Measurements from ENCODE around the gene ARHGAP22.

DNA sequence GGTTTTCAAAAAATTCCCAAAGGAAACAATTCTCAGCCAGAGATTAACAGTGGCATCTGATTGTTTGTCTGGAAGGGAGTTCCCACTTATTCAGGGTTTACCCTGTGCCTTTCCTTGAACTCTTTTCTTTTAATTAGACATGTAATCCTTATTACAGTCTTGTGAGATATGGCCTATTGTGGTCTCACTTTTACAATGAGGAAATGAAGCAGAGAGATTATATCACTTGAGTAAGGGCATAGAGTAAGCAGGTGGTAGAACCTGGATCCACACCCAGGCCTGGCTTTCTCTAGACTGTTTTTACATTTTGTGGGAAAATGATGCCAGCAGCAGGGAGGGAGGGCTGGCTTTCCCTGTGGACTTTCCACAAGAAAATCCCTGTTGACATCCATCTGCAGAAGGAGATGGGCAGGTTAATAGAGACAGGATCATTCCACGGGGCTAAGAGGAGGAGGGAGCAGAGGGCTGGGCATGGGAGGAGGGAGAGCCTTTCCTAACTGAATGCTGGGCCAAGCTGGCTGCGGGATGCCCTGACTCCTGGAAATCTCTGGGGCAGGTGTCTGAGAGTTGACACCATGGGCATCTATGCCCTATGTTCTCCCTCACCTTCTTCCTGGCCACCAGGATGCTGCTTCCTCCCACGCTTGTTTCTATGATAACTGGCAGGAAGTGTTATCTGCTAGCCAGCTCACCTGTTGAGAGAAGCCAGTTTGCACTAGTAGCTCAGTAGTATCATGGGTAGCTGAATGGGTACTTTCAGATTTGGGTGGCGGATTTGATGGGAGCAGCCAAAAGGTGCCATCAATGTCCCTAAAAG, 28.7 kb upstream of the ARHGAP22 start:
- TF ChIP-seq, protein P1, sequence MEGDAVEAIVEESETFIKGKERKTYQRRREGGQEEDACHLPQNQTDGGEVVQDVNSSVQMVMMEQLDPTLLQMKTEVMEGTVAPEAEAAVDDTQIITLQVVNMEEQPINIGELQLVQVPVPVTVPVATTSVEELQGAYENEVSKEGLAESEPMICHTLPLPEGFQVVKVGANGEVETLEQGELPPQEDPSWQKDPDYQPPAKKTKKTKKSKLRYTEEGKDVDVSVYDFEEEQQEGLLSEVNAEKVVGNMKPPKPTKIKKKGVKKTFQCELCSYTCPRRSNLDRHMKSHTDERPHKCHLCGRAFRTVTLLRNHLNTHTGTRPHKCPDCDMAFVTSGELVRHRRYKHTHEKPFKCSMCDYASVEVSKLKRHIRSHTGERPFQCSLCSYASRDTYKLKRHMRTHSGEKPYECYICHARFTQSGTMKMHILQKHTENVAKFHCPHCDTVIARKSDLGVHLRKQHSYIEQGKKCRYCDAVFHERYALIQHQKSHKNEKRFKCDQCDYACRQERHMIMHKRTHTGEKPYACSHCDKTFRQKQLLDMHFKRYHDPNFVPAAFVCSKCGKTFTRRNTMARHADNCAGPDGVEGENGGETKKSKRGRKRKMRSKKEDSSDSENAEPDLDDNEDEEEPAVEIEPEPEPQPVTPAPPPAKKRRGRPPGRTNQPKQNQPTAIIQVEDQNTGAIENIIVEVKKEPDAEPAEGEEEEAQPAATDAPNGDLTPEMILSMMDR (IDR thresholded peaks at IDR 0.05) = no peak
- no peak for TF ChIP-seq POLR2A (IDR thresholded peaks at IDR 0.05)
